Measurements from ENCODE around the gene KCNK7. TPM values are rescaled to one million over a fixed set of nuclear protein-coding genes. Genes with fewer than 3 reads are reported as not detected.

Gene KCNK7, protein sequence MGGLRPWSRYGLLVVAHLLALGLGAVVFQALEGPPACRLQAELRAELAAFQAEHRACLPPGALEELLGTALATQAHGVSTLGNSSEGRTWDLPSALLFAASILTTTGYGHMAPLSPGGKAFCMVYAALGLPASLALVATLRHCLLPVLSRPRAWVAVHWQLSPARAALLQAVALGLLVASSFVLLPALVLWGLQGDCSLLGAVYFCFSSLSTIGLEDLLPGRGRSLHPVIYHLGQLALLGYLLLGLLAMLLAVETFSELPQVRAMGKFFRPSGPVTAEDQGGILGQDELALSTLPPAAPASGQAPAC
- 1.9 and 2.2 TPM in 2 replicates for total RNA-seq

DNA sequence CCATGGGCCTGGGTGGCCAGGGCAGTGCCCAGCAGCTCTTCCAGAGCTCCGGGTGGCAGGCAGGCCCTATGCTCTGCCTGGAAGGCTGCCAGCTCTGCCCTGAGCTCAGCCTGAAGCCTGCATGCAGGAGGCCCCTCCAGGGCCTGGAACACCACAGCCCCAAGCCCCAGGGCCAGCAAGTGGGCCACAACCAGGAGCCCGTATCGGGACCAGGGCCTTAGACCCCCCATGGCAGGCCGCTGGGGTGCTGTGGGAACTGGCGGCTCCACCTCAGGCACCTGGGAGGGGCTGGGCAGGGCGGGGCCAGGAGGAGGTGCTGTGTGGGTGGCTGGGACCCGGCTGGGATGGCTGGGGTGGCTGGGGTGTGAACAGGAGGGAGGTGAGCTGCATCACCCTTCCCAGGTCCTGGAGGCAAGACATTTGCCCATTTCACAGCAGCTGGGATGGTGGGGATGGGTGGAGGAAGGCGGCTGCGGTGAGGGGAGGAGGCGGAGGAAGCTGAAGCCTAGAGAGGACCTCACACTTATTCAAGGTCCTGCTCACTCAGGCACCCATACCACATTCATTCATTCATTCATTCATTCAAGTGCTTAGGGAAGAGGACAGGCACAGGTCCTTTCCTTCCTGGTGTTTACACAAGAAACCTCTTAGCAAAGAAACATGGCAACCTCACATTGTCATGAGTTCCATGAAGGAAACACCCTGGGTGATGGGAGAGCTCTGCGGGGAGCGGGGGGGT is at the start of gene KCNK7:
TSS of gene KCNK7 (minus strand) at position 258 of the 739 bp plus-strand sequence. CDS start at position 230, 28 bp downstream.
- intact Hi-C loops (cut with micrococcal nuclease) = no loop called here

- intact Hi-C loops (cut with micrococcal nuclease) = no loop called here
Measured at GRCh38 chr11:65644837-65645236, 49.2 kb upstream of the KCNK7 start.

DNA sequence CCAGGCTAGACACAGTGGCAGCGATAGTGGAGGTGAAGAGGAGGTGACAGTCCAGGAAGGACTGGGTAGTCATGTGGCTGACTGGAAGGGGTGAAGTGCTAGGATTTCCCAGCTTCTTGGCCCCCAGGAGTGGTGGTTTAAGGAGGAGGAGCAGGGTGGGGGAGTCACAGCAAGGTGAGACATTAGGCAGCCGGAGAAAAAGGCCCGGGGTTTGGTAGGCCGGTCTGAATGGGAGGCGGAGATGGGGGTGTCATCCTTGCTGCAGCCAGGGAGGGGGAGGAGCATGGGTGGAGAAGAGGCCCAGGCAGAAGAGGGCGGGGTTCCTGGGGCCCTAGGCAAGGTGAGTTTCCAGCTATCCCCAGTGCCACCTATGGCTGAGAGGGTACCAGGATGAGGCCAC is 48.4 kb upstream of the KCNK7 start:
- intact Hi-C loops (cut with micrococcal nuclease) = no loop called here

GRCh38 chr11:65642014-65642671 is 46.5 kb upstream of the KCNK7 start:
- intact Hi-C loops (cut with micrococcal nuclease) = no loop called here

DNA sequence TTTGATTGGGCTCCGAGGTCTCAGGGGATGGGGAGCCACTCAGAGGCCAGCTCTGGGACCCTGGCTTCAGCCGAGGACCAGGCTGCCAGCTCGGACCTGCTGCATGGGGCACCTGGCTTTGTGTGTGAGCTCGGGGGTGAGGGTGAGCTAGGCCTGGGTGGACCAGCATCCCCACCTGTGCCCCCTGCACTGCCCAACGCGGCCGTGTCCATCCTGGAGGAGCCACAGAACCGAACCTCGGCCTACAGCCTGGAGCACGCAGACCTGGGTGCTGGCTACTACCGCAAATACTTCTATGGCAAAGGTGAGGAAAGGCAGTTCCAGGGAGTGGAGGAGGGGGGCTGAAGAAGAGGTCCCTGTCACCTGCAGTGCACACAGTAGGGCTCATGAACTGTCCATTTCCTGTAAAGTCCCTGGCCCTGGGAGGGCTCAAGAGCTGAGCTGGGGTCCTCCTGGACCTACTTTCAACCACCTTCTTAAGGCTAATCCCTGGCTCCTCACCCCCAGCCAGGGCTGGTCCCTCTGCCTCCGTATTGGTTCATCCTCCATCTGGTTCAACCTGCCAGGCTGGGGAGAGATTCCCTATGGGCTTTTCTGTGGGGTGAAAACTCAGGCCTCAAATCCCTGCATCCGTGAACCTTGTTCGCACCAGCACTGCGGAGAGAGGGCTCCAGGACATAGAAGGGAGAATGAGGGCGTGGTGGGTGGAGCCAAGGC is 45.9 kb upstream of the KCNK7 start:
- intact Hi-C loops (cut with micrococcal nuclease) = no loop called here

GRCh38 chr11:65640483-65641296 is 45.1 kb upstream of the KCNK7 start:
- intact Hi-C loops (cut with micrococcal nuclease) = no loop called here

GRCh38 chr11:65639623-65640482 is 44.3 kb upstream of the KCNK7 start:
- intact Hi-C loops (cut with micrococcal nuclease) = loop anchor here (1.0 to 2.0 kb wide), 4 partner anchors 12 to 100 kb away; partner anchors contain the start of gene KAT5

GRCh38 chr11:65639228-65639597 is 43.6 kb upstream of the KCNK7 start:
- intact Hi-C loops (cut with micrococcal nuclease) = loop anchor here (1.0 to 2.0 kb wide), 4 partner anchors 13 to 99 kb away; partner anchors contain the start of gene KAT5

DNA sequence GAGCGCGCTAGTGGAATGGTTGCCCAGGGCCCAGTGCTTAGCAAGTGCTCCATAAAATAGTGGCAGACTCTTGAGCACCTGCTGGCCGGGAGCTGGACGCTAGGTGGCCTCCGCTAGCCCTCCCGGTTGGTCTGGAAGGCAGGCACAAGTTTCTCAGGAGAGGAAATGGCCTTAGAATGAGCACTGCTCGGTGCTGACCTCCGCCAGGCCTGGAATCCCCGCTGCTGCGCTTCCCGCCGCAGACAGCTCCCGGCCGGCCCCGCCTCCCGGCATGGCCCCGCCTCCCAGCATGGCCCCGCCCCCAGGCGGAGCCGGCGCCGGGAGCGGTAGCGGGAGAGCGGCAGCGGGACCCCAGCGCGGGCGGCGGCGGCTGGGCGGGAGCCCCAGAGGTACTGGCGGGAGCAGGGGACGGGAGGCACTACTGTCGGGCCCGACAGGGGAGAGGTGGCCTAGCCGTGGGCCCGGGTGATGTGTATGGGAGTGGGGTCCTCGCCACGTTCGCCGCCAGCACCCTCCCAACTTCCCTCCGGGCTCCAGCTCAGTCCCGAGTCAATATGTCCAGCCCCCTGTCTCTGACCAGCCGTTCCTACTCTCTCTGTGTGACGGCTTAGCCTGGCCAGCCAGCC is 42.3 kb upstream of the KCNK7 start, which contains the start of gene SIPA1:
TSS of gene SIPA1 (plus strand) at position 308 of the 626 bp plus-strand sequence. CDS start 2,821 bp downstream, outside the sequence.
- intact Hi-C loops (cut with micrococcal nuclease) = loop anchor here (1.0 to 2.0 kb wide), 4 partner anchors 23 to 75 kb away; partner anchors contain the start of genes KAT5 and PCNX3

GRCh38 chr11:65637032-65637557 is 41.5 kb upstream of the KCNK7 start:
- intact Hi-C loops (cut with micrococcal nuclease) = no loop called here

- intact Hi-C loops (cut with micrococcal nuclease) = no loop called here
Measured at GRCh38 chr11:65636108-65637031, 40.8 kb upstream of the KCNK7 start.

GRCh38 chr11:65634905-65635731 is 39.5 kb upstream of the KCNK7 start:
- intact Hi-C loops (cut with micrococcal nuclease) = no loop called here

DNA sequence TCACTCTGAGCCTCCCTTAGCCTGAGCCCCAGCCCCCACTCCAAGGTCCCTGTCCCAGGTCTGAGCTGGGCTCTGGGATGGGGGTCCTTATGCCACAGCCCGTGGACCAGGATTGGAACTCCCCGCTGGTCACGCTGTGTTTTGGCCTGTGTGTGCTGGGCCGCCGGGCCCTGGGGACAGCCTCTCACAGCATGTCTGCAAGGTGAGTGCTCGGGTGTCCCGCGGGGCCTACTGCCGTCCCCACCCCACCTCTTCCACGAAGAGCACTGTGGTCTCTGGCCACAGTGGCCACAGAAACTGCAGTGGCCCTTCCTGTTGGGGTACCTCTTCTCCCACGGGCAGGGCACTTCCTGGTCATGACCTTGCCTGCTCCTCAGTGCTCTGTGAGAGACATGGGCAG is 38.8 kb upstream of the KCNK7 start:
- intact Hi-C loops (cut with micrococcal nuclease) = no loop called here

- intact Hi-C loops (cut with micrococcal nuclease) = no loop called here
Measured at GRCh38 chr11:65634109-65634436, 38.5 kb upstream of the KCNK7 start.

- intact Hi-C loops (cut with micrococcal nuclease) = no loop called here
Measured at GRCh38 chr11:65633390-65634108, 37.9 kb upstream of the KCNK7 start.

GRCh38 chr11:65630215-65630614 is 34.6 kb upstream of the KCNK7 start:
- intact Hi-C loops (cut with micrococcal nuclease) = no loop called here

Data from T-helper 1 cell treated with Interleukin-12 subunit alpha and Interleukin-12 subunit beta and Interleukin-4 antibody, amounts not matched to agents 30 ng/mL and 1 ng/mL, for 36 hours (primary cell).